GM12892 (cell line): ENCODE measurements around the gene ATP11A.

Experiments
- DNase-seq: peaks from one replicate; pipeline ENCODE4 v3.0.0; 2011; ENCODE audit not compliant: insufficient read length
- FAIRE-seq: peaks from 2 replicates; lab custom pipeline; 2011; peaks lifted over from hg19 to GRCh38; lab: Jason Lieb, UNC
- POLR2A ChIP-seq: IDR thresholded peaks from 2 replicates; pipeline ENCODE4 v1.6.1; 2011; ENCODE audit warnings: low read depth, low read length, control low read depth
- POLR2AphosphoS5 ChIP-seq: IDR thresholded peaks from 2 replicates; pipeline ENCODE4 v1.6.1; 2011; ENCODE audit warnings: low read depth, low read length, control low read depth
- TAF1 ChIP-seq: IDR thresholded peaks from 2 replicates; pipeline ENCODE4 v1.6.1; 2011; ENCODE audit warnings: low read depth, mild to moderate bottlenecking, control low read depth, low read length, borderline replicate concordance

Gene ATP11A

DNA sequence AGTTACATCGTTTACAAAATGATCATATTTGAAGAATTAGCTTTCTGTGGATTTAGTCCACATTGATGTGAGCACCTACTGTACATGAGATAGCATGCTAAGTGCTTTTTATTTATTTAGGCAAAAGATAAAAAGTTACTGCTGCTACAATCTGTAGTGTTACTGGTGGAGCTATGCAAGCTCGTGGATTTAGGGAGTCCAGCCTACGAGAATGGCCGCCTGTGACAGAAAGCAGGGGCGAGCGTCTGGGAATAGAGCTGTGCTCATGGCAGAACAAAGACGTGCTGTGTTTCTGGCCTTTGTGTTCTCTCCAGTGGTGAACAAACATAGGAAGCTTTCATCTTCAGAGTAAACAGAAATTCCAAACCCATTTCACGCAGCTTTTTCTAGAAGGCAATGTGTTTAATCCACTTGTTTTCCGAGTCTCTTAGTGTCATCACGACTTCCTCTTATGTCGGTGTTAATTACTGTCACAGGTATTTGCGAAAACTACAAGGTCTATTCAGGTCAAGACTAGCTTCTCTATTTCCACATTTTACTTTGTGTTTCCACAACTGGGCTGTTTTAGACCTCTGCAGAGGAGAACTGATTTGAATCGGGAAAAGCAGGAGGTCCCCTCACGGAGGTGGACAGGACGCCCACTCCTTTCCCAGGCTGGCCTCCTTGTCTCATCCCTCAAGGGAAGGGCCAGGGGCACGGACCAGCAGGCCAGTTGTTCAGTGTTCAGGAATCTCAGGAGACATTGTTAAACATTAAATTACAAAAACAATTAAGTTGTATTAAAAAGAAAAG lies 67.3 kb downstream of the ATP11A start:
- no peak for FAIRE-seq

DNA sequence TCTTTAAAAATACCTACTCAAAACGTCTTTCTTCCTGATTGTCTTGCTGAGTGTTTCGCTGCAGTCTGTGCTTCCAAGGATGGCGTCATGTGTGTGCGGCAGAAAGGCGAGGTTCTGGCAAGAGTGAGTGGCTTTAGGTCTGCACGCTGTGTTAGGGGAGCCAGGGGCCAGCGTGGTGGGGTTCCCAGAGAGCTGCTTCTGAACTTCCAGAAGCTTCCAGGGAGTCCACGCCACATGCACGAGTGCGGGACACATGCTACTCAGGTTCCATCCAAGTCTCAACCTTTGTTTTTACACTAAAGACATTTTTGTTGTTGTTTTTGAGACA lies 67.9 kb downstream of the ATP11A start:
- DNase-seq (no peak), FAIRE-seq (no peak)
- no peak for TF ChIP-seq TAF1
- no peak for TF ChIP-seq POLR2AphosphoS5
- TF ChIP-seq POLR2A: no peak

More for the DNA sequence above, 67.3 kb downstream of the ATP11A start:
- TF ChIP-seq POLR2A (no peak), TAF1 (no peak), POLR2AphosphoS5 (no peak)
- DNase-seq: no peak

DNA sequence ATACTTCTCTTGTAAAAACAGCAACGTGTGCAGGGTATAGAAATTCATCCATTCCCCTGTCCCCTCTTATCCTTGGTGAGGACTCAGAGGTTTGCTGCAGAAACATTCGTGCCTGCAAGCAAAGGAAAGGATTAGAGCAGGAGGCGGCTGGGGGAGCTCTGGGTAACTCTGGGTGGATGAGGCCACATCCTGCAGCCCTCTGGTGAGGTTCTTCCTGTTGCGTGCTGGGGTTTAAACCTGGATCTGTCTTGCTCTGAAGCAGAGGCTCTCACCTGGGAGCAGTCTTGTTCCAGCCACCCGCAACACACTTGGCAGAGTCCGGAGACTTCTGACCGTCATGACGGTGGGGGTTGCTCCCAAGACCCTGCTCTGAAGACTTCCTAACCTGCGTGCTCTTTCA lies 69.2 kb downstream of the ATP11A start:
- DNase-seq: no peak
- TF ChIP-seq POLR2AphosphoS5 (no peak), POLR2A (no peak), TAF1 (no peak)
- no peak for FAIRE-seq

DNA sequence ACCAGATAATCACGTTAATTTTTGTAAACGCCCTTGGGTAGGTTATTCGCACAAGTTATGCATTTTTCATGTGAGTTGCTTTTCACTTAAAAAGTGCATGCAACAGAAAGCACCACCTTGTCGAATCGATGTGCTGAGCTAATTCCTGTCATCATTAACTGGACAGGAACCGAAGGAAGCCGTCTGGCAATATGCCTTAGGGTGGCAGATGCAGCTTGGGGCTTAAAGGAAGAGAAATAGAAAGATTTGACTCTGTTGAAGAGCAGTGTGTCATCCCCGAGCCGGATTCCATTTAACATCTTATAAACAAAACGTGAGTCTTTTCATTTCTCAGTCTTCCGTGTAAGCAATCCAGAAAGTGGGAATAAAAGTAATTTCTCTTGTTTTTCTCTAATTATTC lies 70.0 kb downstream of the ATP11A start:
- TF ChIP-seq POLR2A (no peak), POLR2AphosphoS5 (no peak), TAF1 (no peak)
- no peak for DNase-seq
- no peak for FAIRE-seq

DNA sequence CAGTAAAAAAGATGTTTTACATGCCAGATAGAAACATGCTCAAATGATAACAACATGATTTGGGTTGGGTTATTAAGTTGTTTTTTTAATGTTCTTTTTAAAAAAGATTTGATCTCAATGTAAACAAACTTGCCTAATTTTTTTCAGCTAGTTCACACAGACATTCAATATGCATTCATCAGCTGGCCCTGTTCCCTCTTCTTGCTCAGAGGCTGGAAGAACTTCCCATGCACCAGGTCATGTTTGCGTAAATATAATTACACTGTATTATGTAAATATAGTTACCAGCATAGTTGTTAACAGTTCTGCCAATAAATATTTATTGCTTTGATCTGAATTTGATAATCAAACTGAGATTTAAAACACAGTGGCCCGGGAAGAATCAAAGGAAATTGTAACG lies 70.6 kb downstream of the ATP11A start:
- no peak for FAIRE-seq
- TF ChIP-seq TAF1 (no peak), POLR2A (no peak), POLR2AphosphoS5 (no peak)
- DNase-seq: no peak

DNA sequence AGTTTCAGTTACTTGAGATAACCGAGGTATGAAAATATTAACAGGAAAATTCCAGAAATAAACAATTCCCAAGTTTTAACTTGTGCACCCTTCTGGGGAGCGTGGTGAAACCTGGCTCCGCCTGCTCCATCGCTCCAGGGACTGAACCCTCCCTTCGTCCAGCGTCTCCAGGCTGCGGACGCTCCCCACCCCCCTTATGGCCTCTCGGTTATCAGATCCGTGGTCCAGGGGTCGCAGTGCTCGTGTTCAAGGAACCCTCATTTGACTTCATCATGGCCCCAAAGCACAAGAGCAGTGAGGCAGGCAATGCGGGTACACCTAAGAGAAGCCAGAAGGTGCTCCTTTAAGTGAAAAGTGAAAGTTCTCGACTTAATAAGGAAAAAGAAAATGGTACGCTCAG lies 71.1 kb downstream of the ATP11A start:
- TF ChIP-seq POLR2A (no peak), POLR2AphosphoS5 (no peak)
- DNase-seq: no peak
- FAIRE-seq: no peak

DNA sequence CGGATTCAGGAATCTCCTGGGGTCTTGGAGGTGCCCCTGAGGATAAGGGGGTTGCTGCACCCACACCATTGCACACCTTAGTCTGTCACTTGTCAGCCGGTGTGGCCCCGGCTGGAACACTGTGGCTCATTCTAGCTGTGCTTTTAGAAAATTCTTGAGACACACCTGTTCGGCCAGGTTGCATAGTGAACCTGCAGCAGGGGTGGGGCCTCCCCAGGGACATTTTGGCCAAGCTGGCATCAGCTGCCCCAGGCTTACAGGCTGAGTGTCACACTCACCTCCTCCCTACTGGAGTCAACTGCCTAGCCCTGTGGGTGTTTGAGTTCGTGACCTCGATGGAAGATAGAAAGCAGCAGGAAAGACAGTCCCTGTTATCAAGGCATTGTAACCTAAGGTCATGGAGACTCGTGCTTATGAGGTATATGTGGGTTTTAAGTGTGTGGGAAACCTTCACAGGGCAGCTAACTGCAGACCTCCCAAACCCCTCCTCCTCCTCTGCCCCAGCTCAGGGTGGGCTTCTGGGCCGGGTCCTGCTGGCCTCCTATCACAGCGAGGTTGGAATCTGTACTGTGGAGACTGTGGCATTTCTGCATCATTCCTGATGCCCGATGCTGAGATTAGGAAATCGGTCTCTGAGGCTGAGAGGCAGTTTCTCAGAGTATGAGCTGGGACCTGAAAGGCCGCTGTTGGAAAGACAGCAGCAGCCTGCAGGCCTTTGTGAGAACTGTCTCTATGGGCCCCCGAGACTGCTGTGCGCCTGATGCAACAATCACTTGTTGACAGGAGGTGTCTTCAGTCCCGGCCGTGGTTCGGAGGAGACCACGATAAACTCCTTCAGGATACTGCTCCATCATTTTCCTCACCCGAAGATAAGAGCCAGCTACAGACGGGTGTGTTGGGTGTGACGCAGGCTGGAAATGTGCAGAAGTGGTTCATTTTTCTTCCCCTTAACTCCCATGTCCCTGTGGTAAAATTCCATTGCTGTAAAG lies 72.2 kb downstream of the ATP11A start:
- no peak for DNase-seq
- no peak for FAIRE-seq
- no peak for TF ChIP-seq POLR2AphosphoS5
- TF ChIP-seq POLR2A: no peak
- TF ChIP-seq TAF1: no peak

DNA sequence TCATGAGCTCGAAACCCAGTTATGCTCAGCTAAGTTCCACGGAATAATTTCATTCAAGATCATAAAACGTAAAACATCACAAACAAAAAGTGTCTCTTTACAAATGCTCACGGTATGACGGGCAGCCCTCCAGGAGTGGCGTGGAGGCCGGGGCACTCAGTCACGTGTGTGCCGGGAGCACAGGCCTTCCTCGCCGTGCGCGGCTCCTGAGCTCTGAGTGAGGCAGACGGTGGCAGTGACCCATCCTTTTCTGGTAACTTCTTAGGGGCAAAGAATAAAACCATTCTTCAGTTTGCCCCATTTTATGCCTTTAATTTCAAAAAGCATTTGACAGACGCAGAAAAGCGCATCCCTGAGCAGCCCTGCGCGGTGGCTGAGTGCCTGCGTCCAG lies 72.8 kb downstream of the ATP11A start:
- FAIRE-seq: no peak
- no peak for TF ChIP-seq POLR2AphosphoS5
- TF ChIP-seq POLR2A: no peak
- no peak for TF ChIP-seq TAF1
- DNase-seq: no peak

DNA sequence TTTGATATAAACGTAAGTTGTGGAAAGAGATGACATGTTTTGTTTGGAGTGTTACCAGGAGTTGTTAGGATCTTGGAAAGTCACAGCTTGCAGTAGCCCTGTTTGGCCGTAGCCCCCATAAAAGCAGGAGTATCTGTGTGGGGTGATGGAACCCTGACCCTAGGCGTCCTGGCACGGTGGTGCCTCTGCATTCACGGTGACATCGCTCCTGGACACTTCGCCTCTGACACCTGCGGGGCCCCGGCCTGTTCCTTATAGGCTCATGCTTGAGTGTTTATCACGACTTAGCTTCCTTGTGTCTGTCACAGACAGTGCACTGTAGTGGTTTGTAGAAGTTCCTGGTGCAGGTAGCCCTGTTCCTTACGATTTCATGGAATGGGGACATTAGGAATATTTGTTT lies 74.2 kb downstream of the ATP11A start:
- DNase-seq (no peak), FAIRE-seq (no peak)
- no peak for TF ChIP-seq TAF1
- no peak for TF ChIP-seq POLR2AphosphoS5
- no peak for TF ChIP-seq POLR2A

DNA sequence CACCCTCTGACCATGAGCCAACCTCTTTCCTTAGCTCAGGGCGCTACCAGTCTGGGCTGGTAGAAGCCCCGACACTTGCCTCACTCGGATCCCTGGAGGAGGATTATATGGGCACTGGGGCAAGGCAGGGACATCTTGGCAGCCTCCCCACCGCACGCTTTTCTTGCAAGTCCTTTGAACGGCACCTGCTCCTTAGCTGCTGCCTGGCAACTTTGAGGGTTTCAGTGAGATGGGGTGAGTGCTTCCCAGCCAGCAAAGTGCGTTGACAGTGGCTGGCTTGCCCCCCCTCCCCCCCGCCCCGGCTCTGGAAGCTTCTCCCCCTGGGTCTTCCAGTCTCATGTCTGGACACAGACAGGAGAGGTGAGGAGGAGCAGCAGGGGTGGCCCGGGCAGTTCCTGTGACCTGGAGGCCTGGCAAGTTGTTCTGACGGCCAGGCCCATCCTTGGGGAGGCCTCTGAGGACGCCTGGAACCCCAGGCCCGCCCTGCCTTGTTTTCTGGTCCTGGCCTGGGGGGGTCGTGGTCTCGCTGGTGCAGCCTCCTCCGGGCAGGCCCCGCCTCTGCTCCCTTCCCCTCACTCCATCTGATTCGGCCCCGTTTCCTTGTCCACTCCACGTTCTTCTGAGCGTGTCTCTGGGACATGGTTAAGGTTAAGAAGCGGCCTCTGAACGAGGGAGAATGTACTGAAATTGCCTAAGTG lies 75.2 kb downstream of the ATP11A start:
- DNase-seq: no peak
- FAIRE-seq: no peak
- no peak for TF ChIP-seq POLR2AphosphoS5
- TF ChIP-seq POLR2A: no peak
- no peak for TF ChIP-seq TAF1

DNA sequence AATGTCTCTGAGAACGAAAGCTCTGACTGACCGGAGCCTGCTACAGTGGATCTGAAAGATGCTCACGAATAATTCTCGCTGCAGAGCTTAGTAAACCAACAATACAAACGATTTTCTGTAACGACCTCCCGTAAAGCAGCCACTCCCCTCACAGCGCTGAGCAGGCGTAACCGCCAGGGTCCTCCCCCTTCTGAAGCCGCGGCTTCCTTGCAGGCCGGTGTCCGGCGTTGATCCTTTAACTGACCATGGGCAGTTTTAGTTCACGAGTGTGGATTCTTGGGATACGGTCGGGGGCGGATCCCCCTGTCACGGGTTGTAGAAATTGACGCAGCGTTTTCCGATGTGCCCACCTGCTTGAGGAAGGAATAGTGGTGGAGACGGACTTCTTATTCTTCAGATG lies 75.9 kb downstream of the ATP11A start:
- TF ChIP-seq TAF1: no peak
- no peak for TF ChIP-seq POLR2A
- no peak for TF ChIP-seq POLR2AphosphoS5
- DNase-seq (no peak), FAIRE-seq (no peak)
